A549 (cell line): ENCODE measurements around the gene MYO1C.

Experiments
- CTCF ChIP-seq: fragments of >200 bp; sonication (Bioruptor Twin); formaldehyde crosslinking; IDR thresholded peaks from 3 replicates; pipeline ENCODE4 v1.5.1; 2016
- HDAC2 ChIP-seq: fragments of 200-600 bp; sonication (generic); IDR thresholded peaks from 2 replicates; pipeline ENCODE4 v1.6.1; 2016
- MAFK ChIP-seq: fragments of 450-650 bp; IDR thresholded peaks from 2 replicates; pipeline ENCODE4 v1.6.1; 2014; ENCODE audit not compliant: partially characterized antibody
- MYC ChIP-seq: IDR thresholded peaks from 2 replicates; pipeline ENCODE4 v1.6.1; 2012; ENCODE audit warnings: mild to moderate bottlenecking, inconsistent platforms, low read length, improper control_type of control experiment, borderline replicate concordance

DNA sequence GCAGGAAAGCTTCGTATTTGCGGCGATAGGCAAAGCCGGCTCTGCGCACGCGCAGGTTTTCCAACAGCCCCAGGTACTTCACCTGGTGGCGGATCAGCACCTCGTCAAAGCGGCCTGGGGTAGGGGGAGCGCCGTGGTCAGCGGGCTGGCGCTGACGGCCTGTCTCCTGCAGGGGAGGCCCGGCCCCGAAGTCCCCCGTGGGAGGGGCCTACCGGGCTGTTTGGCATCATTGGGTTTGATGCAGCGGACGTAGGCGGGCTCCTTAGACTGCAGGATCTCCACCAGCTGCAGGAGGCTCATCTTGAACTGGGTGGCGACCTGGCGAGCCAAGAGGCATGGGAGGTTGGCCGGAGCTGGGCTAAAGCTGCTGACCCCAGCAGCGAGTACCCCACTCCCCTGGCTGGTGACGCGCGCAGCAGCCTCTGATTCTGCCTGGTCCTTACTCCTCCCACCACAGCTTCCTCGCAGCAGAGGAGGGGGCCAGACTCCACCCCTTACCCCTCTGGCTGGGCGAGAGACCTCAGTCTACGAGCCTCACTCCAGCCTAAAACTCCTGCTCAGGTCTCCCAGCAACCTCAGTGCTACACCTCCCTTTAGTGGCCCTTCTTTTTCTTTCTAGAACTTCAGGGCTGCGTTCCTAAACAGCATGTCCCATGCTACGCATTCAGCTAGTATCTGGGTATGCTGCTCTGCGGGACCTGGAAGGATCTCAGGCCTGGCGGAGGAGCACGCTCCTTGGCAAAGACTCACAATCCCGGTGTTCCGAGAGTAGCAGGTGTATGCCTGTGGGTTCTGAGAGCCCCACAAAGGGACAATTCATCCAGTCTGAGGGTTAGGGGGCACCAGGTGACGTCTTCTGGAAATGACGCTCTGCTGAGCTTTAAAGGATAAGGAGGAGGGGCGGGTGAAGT lies 20.3 kb downstream of the MYO1C start:
- TF ChIP-seq CTCF (no peak), HDAC2 (no peak), MAFK (no peak), MYC (no peak)
